ENCODE results near the gene TMEM178B. TPM values are rescaled to one million over a fixed set of nuclear protein-coding genes. Genes with fewer than 3 reads are reported as not detected.
A peak's percentile ranks its signal among the peaks of the same experiment; 100 is the strongest.

TMEM178B gene
- total and polyA plus RNA-seq, 2 of the 4 experiments (the other 2 are of a cell fraction) = under 0.01 to 0.05 TPM

DNA sequence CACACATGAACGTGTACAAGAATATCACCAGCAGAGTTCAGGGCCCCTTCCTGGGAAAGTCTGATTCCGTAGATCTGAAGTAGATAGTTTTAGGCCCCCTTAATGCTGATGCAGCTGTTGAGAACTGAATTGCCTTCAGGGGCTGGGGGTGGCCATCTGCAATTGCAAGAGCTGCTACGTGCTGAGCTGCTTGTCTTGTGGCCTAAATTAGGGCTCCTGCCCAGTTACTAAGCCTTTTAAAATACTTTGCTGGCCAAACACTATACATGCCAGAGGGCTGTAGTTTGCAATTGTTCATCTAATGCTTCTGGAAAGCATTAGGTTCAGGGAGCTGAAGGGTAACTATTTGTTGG, 71.7 kb downstream of the TMEM178B start:
- H2AFZ ChIP-seq (replicated peaks; ENCODE audit: low read length, poor library complexity) = no peak overlapping the region
- H3K4ac ChIP-seq (ENCODE audit: low read depth, low read length) = no peak overlapping the region
- POLR2A ChIA-PET (ENCODE audit: unreplicated experiment) = no interaction called here
- no peaks in the 10 kb centered on the region for H3K27me3 ChIP-seq (ENCODE audit: control insufficient read depth, insufficient read depth, low read length)
- TF ChIP-seq MAZ (IDR thresholded peaks at IDR 0.05; ENCODE audit: borderline replicate concordance, low read depth, low read length) = no peak
- no peak for TF ChIP-seq MXI1 (IDR thresholded peaks at IDR 0.05; ENCODE audit: borderline replicate concordance, low read depth, low read length)
- no peak for TF ChIP-seq CTCF (conservative IDR thresholded peaks at IDR 0.05; ENCODE audit: low read depth, low read length)
- TF ChIP-seq NFE2L2 (IDR thresholded peaks at IDR 0.05; ENCODE audit: low read depth, low read length) = no peak
- TF ChIP-seq RFX5 (IDR thresholded peaks at IDR 0.05; ENCODE audit: low read depth, low read length) = no peak
- no peak for TF ChIP-seq USF2 (IDR thresholded peaks at IDR 0.05; ENCODE audit: low read depth, low read length)
- no peak for TF ChIP-seq BHLHE40 (IDR thresholded peaks at IDR 0.05; ENCODE audit: low read depth, low read length)
- TF ChIP-seq SMC3 (IDR thresholded peaks at IDR 0.05; ENCODE audit: low read depth, low read length) = no peak
- TF ChIP-seq, protein P1, sequence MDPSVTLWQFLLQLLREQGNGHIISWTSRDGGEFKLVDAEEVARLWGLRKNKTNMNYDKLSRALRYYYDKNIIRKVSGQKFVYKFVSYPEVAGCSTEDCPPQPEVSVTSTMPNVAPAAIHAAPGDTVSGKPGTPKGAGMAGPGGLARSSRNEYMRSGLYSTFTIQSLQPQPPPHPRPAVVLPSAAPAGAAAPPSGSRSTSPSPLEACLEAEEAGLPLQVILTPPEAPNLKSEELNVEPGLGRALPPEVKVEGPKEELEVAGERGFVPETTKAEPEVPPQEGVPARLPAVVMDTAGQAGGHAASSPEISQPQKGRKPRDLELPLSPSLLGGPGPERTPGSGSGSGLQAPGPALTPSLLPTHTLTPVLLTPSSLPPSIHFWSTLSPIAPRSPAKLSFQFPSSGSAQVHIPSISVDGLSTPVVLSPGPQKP (IDR thresholded peaks at IDR 0.05; ENCODE audit: borderline replicate concordance, low read depth, low read length) = no peak
- no peak for TF ChIP-seq RCOR1 (IDR thresholded peaks at IDR 0.05; ENCODE audit: insufficient replicate concordance, low read length)
- TF ChIP-seq FOS (IDR thresholded peaks at IDR 0.05; ENCODE audit: low read depth, low read length) = no peak
- no peak for TF ChIP-seq CHD1 (IDR thresholded peaks at IDR 0.05; ENCODE audit: low read depth, low read length)
- no peak for TF ChIP-seq RAD21 (IDR thresholded peaks at IDR 0.05; ENCODE audit: low read length)
- TF ChIP-seq MAFK (IDR thresholded peaks at IDR 0.05; ENCODE audit: low read depth, low read length) = no peak
- H4K91ac ChIP-seq (ENCODE audit: insufficient read depth, low read depth, low read length) = no peak overlapping the region
- peak overlapping the region; percentile 47; the same call in 1 of the 2 replicates for H3K18ac ChIP-seq (ENCODE audit: low read depth, low read length)
- DNase-seq = no peak
- peaks cover 11% of the 10 kb centered on the region for H3K9me3 ChIP-seq (ENCODE audit: control insufficient read depth, insufficient read depth, low read length)
- no peak overlapping the region for H2BK120ac ChIP-seq (ENCODE audit: low read depth, low read length)
- no peak overlapping the region for H4K8ac ChIP-seq (ENCODE audit: low read depth in 2 of 2, low read length in 2 of 2)
- H2BK20ac ChIP-seq (ENCODE audit: low read depth, low read length) = no peak overlapping the region
- WGBS, 2 experiments (ENCODE audit: extremely low coverage in 2 of 2, insufficient read length in 1 of 2) = 51% methylated on average over 2 of the region's 3 CpGs; no CpG with 5 or more reads in 1 of the 2 experiments
- ATAC-seq (ENCODE audit: low read depth) = no peak
- H2AK5ac ChIP-seq (ENCODE audit: low read depth, low read length) = no peak overlapping the region
- no peak overlapping the region for H3K4me2 ChIP-seq (ENCODE audit: low read depth, low read length)
- H3K4me1 ChIP-seq (ENCODE audit: control insufficient read depth, insufficient read depth, low read length) = no peaks in the 10 kb centered on the region; the same call in 1 of the 2 replicates
- BruUV-seq (replicated peaks) = no TSS peak
- H3K23ac ChIP-seq (ENCODE audit: low read depth, low read length) = no peak overlapping the region
- H3K9ac ChIP-seq (ENCODE audit: low read depth, low read length) = no peak overlapping the region
- H4K5ac ChIP-seq (ENCODE audit: low read depth, low read length) = peak overlapping the region; percentile 29; the same call in 1 of the 2 replicates
- no peak overlapping the region for H3K56ac ChIP-seq (ENCODE audit: extremely low read depth, insufficient read depth, low read length)
- in situ Hi-C loops (cut with MboI; ENCODE audit: low sequenced_read_pairs) (no loop called here), intact Hi-C loops (cut with micrococcal nuclease) (no loop called here), dilution Hi-C loops (cut with HindIII; ENCODE audit: low sequenced_read_pairs, unreplicated experiment) (no loop called here)
- no peaks in the 10 kb centered on the region for H4K20me1 ChIP-seq (ENCODE audit: insufficient read depth, low read length)
- H3K27ac ChIP-seq (ENCODE audit: insufficient read depth, low read length) = no peak overlapping the region
- no peak overlapping the region for H2AK9ac ChIP-seq (replicated peaks; ENCODE audit: low read depth, low read length, poor library complexity)
- H3K79me1 ChIP-seq (ENCODE audit: low read depth in 1 of 2, low read length in 2 of 2) = no peaks in the 10 kb centered on the region
- H2BK5ac ChIP-seq (ENCODE audit: low read depth, low read length, poor library complexity, severe bottlenecking) = peak overlapping the region; percentile 46
- H3K4me3 ChIP-seq (ENCODE audit: insufficient read depth, low read depth, low read length) = no peak overlapping the region
- no peak overlapping the region for H2BK15ac ChIP-seq (ENCODE audit: low read depth, low read length)
- CTCF ChIA-PET = no interaction called here
- H3K14ac ChIP-seq (replicated peaks; ENCODE audit: low read depth, low read length) = no peak overlapping the region
- no peaks in the 10 kb centered on the region for H3K9me1 ChIP-seq (ENCODE audit: insufficient read depth, low read length)
- H3K36me3 ChIP-seq (ENCODE audit: control insufficient read depth, insufficient read depth, low read length) = no peaks in the 10 kb centered on the region

Data from IMR-90 (cell line).